SK-N-SH treated with all-trans-retinoic acid at 6 μM for 48 hours (cell line): ENCODE data around the gene KCNQ5.

Experiments
- ATAC-seq: fragments of 200-7000 bp; cut with Tn5 transposase; 3 replicates; pipeline ENCODE4 v1.9.1; 2020; ENCODE audit warnings: mild to moderate bottlenecking, moderate library complexity
- BACH2 ChIP-seq: fragments of 250-450 bp; sonication (Bioruptor Pico); IDR thresholded peaks from 2 replicates; pipeline ENCODE4 v1.9.0; 2021; ENCODE audit warnings: mild to moderate bottlenecking, borderline replicate concordance
- CREB5 ChIP-seq: fragments of 250-450 bp; sonication (Bioruptor Pico); IDR thresholded peaks from 2 replicates; pipeline ENCODE4 v1.5.1; 2020; ENCODE audit warnings: low read depth, mild to moderate bottlenecking, moderate library complexity
- GLIS3 ChIP-seq: fragments of 250-450 bp; sonication (Bioruptor Pico); IDR thresholded peaks from 2 replicates; pipeline ENCODE4 v1.5.0; 2020; ENCODE audit warnings: mild to moderate bottlenecking, moderate library complexity
- ISL1 ChIP-seq: fragments of 250-450 bp; sonication (Bioruptor Pico); IDR thresholded peaks from 2 replicates; pipeline ENCODE4 v2.1.2; 2022; ENCODE audit warnings: mild to moderate bottlenecking, moderate library complexity
- OSR1 ChIP-seq: fragments of 250-450 bp; sonication (Bioruptor Pico); IDR thresholded peaks from 2 replicates; pipeline ENCODE4 v1.8.0; 2022; ENCODE audit warnings: moderate library complexity, mild to moderate bottlenecking, inconsistent platforms
- PATZ1 ChIP-seq: fragments of 250-450 bp; sonication (Bioruptor Pico); IDR thresholded peaks from 2 replicates; pipeline ENCODE4 v1.8.0; 2020; ENCODE audit warnings: mild to moderate bottlenecking, moderate library complexity, borderline replicate concordance
- POU6F1 ChIP-seq: fragments of 250-450 bp; sonication (Bioruptor Pico); IDR thresholded peaks from 2 replicates; pipeline ENCODE4 v1.8.0; 2021; ENCODE audit warnings: low read depth, mild to moderate bottlenecking, moderate library complexity, borderline replicate concordance
- PPARA ChIP-seq: fragments of 250-450 bp; sonication (Bioruptor Pico); IDR thresholded peaks from 2 replicates; pipeline ENCODE4 v1.5.0; 2020; ENCODE audit warnings: mild to moderate bottlenecking, borderline replicate concordance
- RARB ChIP-seq: fragments of 250-450 bp; sonication (Bioruptor Pico); IDR thresholded peaks from 2 replicates; pipeline ENCODE4 v1.8.0; 2021; ENCODE audit warnings: mild to moderate bottlenecking, moderate library complexity
- SNAI2 ChIP-seq: fragments of 250-450 bp; sonication (Bioruptor Pico); IDR thresholded peaks from 2 replicates; pipeline ENCODE4 v1.5.0; 2020; ENCODE audit warnings: mild to moderate bottlenecking, moderate library complexity
- TCF4 ChIP-seq: fragments of 250-450 bp; sonication (Bioruptor Pico); IDR thresholded peaks from 2 replicates; pipeline ENCODE4 v1.8.0; 2021; ENCODE audit warnings: mild to moderate bottlenecking, moderate library complexity, borderline replicate concordance
- TSHZ2 ChIP-seq: fragments of 250-450 bp; sonication (Bioruptor Pico); IDR thresholded peaks from 2 replicates; pipeline ENCODE4 v1.5.0; 2020; ENCODE audit warnings: mild to moderate bottlenecking, moderate library complexity
- ZNF565 ChIP-seq: fragments of 450-650 bp; formaldehyde crosslinking; conservative IDR thresholded peaks from 2 replicates; pipeline ENCODE4 v1.5.0; 2020; ENCODE audit warnings: low read depth, mild to moderate bottlenecking, moderate library complexity
- ZNF70 ChIP-seq: fragments of 450-650 bp; formaldehyde crosslinking; IDR thresholded peaks from 2 replicates; pipeline ENCODE4 v1.5.0; 2020; ENCODE audit warnings: mild to moderate bottlenecking, moderate library complexity
- ZNF8 ChIP-seq: fragments of 450-650 bp; formaldehyde crosslinking; IDR thresholded peaks from 2 replicates; pipeline ENCODE4 v1.5.0; 2020; ENCODE audit warnings: mild to moderate bottlenecking, moderate library complexity

The KCNQ5 gene

GRCh38 chr6:72636215-72636614 lies 14.4 kb downstream of the KCNQ5 start:
- TF ChIP-seq RARB (CRISPR knock-in tag) (no peak), PATZ1 (no peak), TSHZ2 (CRISPR knock-in tag) (no peak), POU6F1 (CRISPR knock-in tag) (no peak)
- no peak for ATAC-seq

GRCh38 chr6:72636786-72637185 lies 14.9 kb downstream of the KCNQ5 start:
- ATAC-seq = no peak
- no peak for TF ChIP-seq RARB (CRISPR knock-in tag)
- no peak for TF ChIP-seq TSHZ2 (CRISPR knock-in tag)
- no peak for TF ChIP-seq PPARA
- no peak for TF ChIP-seq OSR1 (CRISPR knock-in tag)
- TF ChIP-seq ZNF565 = no peak
- no peak for TF ChIP-seq GLIS3 (CRISPR knock-in tag)
- no peak for TF ChIP-seq ZNF70 (CRISPR knock-in tag)
- no peak for TF ChIP-seq ZNF8 (CRISPR knock-in tag)
- TF ChIP-seq CREB5 (CRISPR knock-in tag) = no peak
- no peak for TF ChIP-seq PATZ1
- TF ChIP-seq POU6F1 (CRISPR knock-in tag) = no peak
- no peak for TF ChIP-seq SNAI2

- ATAC-seq = no peak
- TF ChIP-seq OSR1 (CRISPR knock-in tag) (no peak), ZNF70 (CRISPR knock-in tag) (no peak), CREB5 (CRISPR knock-in tag) (no peak), ZNF8 (CRISPR knock-in tag) (no peak), TSHZ2 (CRISPR knock-in tag) (no peak), ISL1 (CRISPR knock-in tag) (no peak), BACH2 (CRISPR knock-in tag) (no peak), TCF4 (no peak)
- TF ChIP-seq, all 23 proteins: peak for 0
These were observed 18.2 kb downstream of the KCNQ5 start for GRCh38 chr6:72639920-72640614.
